ENCODE data around the gene PPP4R2. TPM values are rescaled to one million over a fixed set of nuclear protein-coding genes. Genes with fewer than 3 reads are reported as not detected.

PPP4R2 gene
- total RNA-seq, 4 donors from 2014 or later, result 38.9 to 62.1 (median 40.8) TPM

DNA sequence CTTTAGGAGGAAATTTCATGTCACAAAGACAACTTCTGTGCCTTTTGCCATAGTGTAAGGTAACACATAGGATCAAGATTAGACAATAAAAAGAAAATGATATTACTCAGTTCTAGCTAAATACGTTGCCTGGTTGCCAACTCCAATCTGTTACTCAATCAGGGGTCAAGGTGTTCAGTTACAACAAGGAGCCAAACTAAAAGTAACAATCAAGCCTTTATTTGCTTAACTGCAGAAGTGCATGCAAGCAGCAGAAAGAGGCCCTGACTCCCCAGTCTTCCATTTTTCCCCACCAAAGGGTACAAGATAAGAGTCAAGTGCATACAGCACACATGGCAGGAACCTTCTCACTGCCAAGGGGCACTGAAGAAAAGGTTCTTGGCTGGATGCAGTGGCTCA, 28.3 kb upstream of the PPP4R2 start:
- no peak for TF ChIP-seq CTCF (IDR thresholded peaks at IDR 0.05; ENCODE audit: low read depth)

- no peak for TF ChIP-seq CTCF (IDR thresholded peaks at IDR 0.05; ENCODE audit: low read depth)
Measured at GRCh38 chr3:72969766-72970165, 26.8 kb upstream of the PPP4R2 start.

- no peak for TF ChIP-seq CTCF (IDR thresholded peaks at IDR 0.05; ENCODE audit: low read depth)
Measured at GRCh38 chr3:72970942-72971341, 25.7 kb upstream of the PPP4R2 start.

DNA sequence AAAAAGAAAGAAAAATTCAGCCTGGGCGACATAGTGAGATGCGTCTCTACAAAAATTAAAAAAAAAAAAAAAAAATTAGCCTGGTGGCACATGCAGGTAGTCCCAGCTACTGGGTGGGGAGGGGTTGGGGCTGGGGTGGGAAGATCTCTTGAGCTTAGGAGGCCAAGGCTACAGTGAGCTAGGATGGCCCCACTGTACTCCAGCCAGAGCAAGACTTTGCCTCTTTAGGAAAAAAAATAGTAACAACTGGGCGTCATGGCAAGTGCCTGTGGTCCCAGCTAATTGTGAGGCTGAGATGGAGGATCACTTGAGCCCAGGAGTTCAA, 23.9 kb upstream of the PPP4R2 start:
- no peak for TF ChIP-seq CTCF (IDR thresholded peaks at IDR 0.05; ENCODE audit: low read depth)

DNA sequence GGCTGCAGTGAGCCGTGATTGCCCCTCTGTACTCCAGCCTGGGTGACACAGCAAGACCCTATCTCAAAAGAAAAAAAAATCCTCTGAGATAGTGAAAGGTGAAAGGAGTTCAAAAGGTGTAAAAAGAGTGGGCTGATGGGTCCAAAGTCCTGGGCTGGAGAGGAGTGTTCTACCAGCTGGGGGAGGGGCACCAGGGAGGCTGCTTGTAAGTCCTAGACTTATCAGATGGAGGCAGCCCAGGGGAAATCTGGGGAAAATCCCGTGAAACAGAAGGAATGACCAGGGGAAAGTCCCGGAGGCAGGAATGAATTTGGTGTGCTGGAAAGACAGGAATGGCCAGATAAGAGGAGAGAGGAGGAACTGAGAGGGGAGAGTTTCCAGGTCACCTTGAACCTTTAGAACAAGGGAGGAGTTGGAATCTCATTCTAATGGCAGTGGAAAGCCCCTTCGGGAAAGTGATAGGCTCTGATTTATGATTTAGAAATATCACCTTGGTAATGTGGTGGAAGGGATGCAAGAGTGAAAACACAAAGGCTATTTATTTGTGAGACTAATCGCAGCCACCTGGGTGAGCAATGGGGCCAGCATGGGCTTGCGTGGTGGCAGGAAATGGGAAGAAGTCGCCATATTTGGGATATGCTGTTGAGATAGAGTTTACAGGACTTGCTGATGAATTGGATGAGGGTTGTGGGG, 23.4 kb upstream of the PPP4R2 start:
- TF ChIP-seq CTCF (IDR thresholded peaks at IDR 0.05; ENCODE audit: low read depth), result no peak

DNA sequence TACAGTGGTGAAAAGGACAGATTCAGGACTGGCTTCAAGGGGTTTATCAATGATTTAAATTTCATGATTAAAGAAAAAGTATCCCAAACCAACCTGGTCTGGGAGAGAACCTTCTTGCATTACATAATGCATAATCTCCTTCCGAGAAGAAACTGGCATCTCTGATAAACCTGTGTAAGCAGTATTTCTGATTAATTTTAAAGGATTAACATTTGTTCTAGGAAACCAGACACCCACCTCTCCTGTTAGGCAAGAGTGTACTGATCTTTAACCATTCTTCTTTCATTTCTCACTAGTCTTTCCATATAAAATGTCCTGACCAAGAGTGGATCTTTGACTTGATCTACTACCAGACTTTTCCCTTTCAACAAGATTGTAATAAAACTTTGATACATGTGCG, 22.8 kb upstream of the PPP4R2 start:
- no peak for TF ChIP-seq CTCF (IDR thresholded peaks at IDR 0.05; ENCODE audit: low read depth)

- no peak for TF ChIP-seq CTCF (IDR thresholded peaks at IDR 0.05; ENCODE audit: low read depth)
Measured at GRCh38 chr3:72974956-72975355, 21.7 kb upstream of the PPP4R2 start.
